A673 (cell line): ENCODE measurements around the gene ASTN2. TPM values are rescaled to one million over a fixed set of nuclear protein-coding genes. Genes with fewer than 3 reads are reported as not detected.

ENCODE experiments used
- BruUV-seq: library from RNA; stranded (reverse); fragments of 400-500 nt; replicated peaks from 2 replicates; lab custom pipeline; 2021; lab: Mats Ljungman, UMichigan
- CTCF ChIA-PET: fragments of 300-600 bp; sonication (Branson Sonifier 250); formaldehyde crosslinking; loops from one replicate; lab custom pipeline; 2022; ENCODE audit warnings: antibody characterized with exemption; lab: Charles Lee
- POLR2A ChIA-PET: fragments of 300-600 bp; sonication (Branson Sonifier 250); formaldehyde crosslinking; loops from one replicate; lab custom pipeline; 2022; ENCODE audit warnings: antibody characterized with exemption; ENCODE audit not compliant: low non-redundant PET; lab: Charles Lee
- DNase-seq: peaks from one replicate; pipeline ENCODE4 v3.0.0-alpha.2; 2015; ENCODE audit warnings: low spot score
- H3K27ac ChIP-seq: fragments of 200-600 bp; sonication (generic); 2 replicates; pipeline ENCODE4 v1.5.1; 2016; ENCODE audit warnings: mixed run types, low read depth, mild to moderate bottlenecking, mixed read lengths, antibody characterized with exemption, low read length; ENCODE audit not compliant: poor library complexity, severe bottlenecking
- H3K27me3 ChIP-seq: fragments of 200-600 bp; sonication (generic); replicated peaks from 2 replicates; pipeline ENCODE4 v1.6.1; 2017; ENCODE audit warnings: mixed run types, low read depth, mild to moderate bottlenecking, mixed read lengths, antibody characterized with exemption, low read length; ENCODE audit not compliant: insufficient read depth, poor library complexity
- H3K36me3 ChIP-seq: fragments of 200-600 bp; sonication (generic); 2 replicates; pipeline ENCODE4 v1.6.1; 2016; ENCODE audit warnings: mixed run types, mild to moderate bottlenecking, mixed read lengths, antibody characterized with exemption, low read length; ENCODE audit not compliant: insufficient read depth, poor library complexity, severe bottlenecking
- H3K4me1 ChIP-seq: fragments of 200-600 bp; sonication (generic); 2 replicates; pipeline ENCODE4 v1.6.1; 2017; ENCODE audit warnings: mixed run types, mild to moderate bottlenecking, mixed read lengths, antibody characterized with exemption, low read length; ENCODE audit not compliant: insufficient read depth, poor library complexity, severe bottlenecking
- H3K4me3 ChIP-seq: fragments of 200-600 bp; sonication (generic); 2 replicates; pipeline ENCODE4 v1.5.1; 2016; ENCODE audit warnings: low read depth, mixed run types, mild to moderate bottlenecking, mixed read lengths, low read length; ENCODE audit not compliant: poor library complexity, severe bottlenecking
- H3K9me3 ChIP-seq: fragments of 200-600 bp; sonication (generic); 2 replicates; pipeline ENCODE4 v1.6.1; 2016; ENCODE audit warnings: mixed run types, low read depth, mild to moderate bottlenecking, mixed read lengths, antibody characterized with exemption, low read length; ENCODE audit not compliant: poor library complexity, severe bottlenecking
- EZH2 ChIP-seq: fragments of 200-600 bp; sonication (generic); IDR thresholded peaks from 2 replicates; pipeline ENCODE4 v1.6.1; 2017; ENCODE audit warnings: borderline replicate concordance, low read depth, mild to moderate bottlenecking, mixed read lengths, antibody characterized with exemption, low read length; ENCODE audit not compliant: poor library complexity, severe bottlenecking
- intact Hi-C: fragments of 100-400 bp; cut with micrococcal nuclease; formaldehyde crosslinking; loops from one replicate; pipeline ENCODE4 v1.10.0; 2022; ENCODE audit not compliant: unreplicated experiment
- total RNA-seq: library from RNA; stranded (reverse); gene quantifications from 2 replicates; pipeline ENCODE4 v1.2.3, GENCODE V29; 2021
- TF ChIP-seq, protein P1 (sequence below): fragments of 300-800, 200-600 bp; sonication (generic); conservative IDR thresholded peaks from 2 replicates; pipeline ENCODE4 v1.5.1; 2017; ENCODE audit warnings: low read depth, mild to moderate bottlenecking, antibody characterized with exemption, low read length, moderate library complexity, mixed read lengths

Gene ASTN2
- total RNA-seq, 1 experiment from 2014 or later: 3.4 TPM

DNA sequence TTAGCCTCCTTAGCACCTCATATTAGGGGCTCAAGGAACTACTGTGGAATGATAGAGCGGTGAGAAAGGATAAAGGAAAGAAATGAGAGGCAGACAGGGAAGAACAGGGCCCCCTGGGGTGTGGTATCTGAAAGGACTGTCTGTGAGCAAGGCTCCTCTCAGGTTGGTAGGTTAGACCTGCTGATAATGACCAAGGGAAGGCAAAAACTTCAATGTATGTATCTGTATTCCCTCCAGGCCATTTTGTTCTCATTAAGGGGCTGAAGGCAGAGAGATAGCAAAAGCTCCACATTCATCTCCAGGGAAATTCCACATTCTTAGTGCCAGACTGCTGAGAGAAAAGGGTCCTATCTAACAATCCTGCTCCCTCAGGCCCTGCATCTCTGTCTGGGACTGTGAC, 699.1 kb downstream of the ASTN2 start:
- no peaks in the 10 kb centered on the region for H3K9me3 ChIP-seq
- no peaks in the 10 kb centered on the region for H3K36me3 ChIP-seq
- intact Hi-C loops: no loop called here
- no peaks in the 10 kb centered on the region for H3K4me1 ChIP-seq
- H3K27ac ChIP-seq: no peak overlapping the region
- H3K4me3 ChIP-seq: no peak overlapping the region
- H3K27me3 ChIP-seq: no peaks in the 10 kb centered on the region
- CTCF ChIA-PET: no interaction called here
- no TSS peak for BruUV-seq
- no peak for DNase-seq
- no peak for TF ChIP-seq EZH2
- POLR2A ChIA-PET: no interaction called here

DNA sequence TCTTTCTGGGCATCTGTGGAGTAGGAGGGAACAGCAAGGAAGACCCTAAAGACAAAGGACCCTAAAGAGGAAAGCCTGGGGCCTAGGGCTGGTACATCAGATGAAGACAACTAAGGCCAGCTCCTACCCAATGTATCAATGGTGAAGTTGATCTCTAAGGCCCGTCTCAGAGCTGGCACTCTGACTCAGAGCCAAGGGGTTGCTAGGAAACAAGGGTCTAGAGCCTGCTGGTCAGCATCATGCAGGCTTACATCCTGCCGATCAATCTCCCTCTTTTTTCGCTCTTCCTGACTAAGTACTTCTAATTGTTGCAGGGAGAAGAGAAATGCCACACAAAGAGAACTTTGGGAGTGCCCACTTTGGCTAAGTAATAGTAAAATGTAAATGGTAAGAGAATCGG, 701.6 kb downstream of the ASTN2 start:
- no peaks in the 10 kb centered on the region for H3K9me3 ChIP-seq
- no peak overlapping the region for H3K27ac ChIP-seq
- H3K4me1 ChIP-seq: no peaks in the 10 kb centered on the region
- intact Hi-C loops: no loop called here
- BruUV-seq: no TSS peak
- H3K4me3 ChIP-seq: no peak overlapping the region
- TF ChIP-seq, protein P1, sequence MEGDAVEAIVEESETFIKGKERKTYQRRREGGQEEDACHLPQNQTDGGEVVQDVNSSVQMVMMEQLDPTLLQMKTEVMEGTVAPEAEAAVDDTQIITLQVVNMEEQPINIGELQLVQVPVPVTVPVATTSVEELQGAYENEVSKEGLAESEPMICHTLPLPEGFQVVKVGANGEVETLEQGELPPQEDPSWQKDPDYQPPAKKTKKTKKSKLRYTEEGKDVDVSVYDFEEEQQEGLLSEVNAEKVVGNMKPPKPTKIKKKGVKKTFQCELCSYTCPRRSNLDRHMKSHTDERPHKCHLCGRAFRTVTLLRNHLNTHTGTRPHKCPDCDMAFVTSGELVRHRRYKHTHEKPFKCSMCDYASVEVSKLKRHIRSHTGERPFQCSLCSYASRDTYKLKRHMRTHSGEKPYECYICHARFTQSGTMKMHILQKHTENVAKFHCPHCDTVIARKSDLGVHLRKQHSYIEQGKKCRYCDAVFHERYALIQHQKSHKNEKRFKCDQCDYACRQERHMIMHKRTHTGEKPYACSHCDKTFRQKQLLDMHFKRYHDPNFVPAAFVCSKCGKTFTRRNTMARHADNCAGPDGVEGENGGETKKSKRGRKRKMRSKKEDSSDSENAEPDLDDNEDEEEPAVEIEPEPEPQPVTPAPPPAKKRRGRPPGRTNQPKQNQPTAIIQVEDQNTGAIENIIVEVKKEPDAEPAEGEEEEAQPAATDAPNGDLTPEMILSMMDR: no peak
- no peak for TF ChIP-seq EZH2
- ChIA-PET POLR2A (no interaction called here), CTCF (no interaction called here)
- DNase-seq: no peak
- no peaks in the 10 kb centered on the region for H3K27me3 ChIP-seq
- H3K36me3 ChIP-seq: no peaks in the 10 kb centered on the region

DNA sequence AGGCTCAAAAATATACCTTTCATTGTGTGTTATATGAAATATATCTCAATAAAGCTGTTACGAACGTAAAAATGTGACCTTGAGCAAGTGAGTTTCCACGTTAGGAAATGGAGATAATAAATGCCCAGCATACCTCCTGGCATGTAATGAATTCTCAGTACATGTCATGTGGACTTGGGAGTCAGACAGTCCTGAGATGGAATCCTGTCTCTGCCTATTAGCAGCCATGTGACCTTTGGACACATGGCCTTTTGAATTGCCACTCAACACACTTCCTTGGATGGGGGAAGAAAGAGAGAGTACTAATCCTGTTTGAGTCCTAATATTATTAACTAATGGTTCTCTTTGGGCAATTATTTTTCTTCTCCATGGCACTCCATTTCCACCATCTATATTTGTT, 702.1 kb downstream of the ASTN2 start:
- TF ChIP-seq, protein P1: no peak
- no peak for TF ChIP-seq EZH2
- Histone ChIP-seq H3K27me3 (no peaks in the 10 kb centered on the region), H3K4me3 (no peak overlapping the region), H3K9me3 (no peaks in the 10 kb centered on the region), H3K36me3 (no peaks in the 10 kb centered on the region), H3K27ac (no peak overlapping the region), H3K4me1 (no peaks in the 10 kb centered on the region)
- BruUV-seq: no TSS peak
- intact Hi-C loops: no loop called here
- ChIA-PET POLR2A (no interaction called here), CTCF (no interaction called here)
- no peak for DNase-seq
